Adrenal gland (tissue), 12 donors: ENCODE results near the gene TLN1. TPM values are rescaled to one million over a fixed set of nuclear protein-coding genes. Genes with fewer than 3 reads are reported as not detected.

ENCODE experiments used
- DNase-seq, 7 donors: peaks; one replicate each; pipeline ENCODE4 v3.0.0-alpha.2; 2019 to 2020
- H3K27ac ChIP-seq, 5 donors: fragments of 200-600 bp; sonication (generic) in 4 of 5; 1 replicate in 3 of 5; 2 replicates in 2 of 5; pipeline versions ENCODE4 v1.5.1 to v1.8.0; 2016 to 2020; ENCODE audit warnings: mild to moderate bottlenecking in 1 of 5
- H3K27me3 ChIP-seq: fragments of 200-600 bp; 2 replicates; pipeline ENCODE4 v1.8.0; 2021
- H3K36me3 ChIP-seq, 2 donors: fragments of 200-600 bp; replicated peaks in 1 of 2; 1 replicate in 1 of 2; 2 replicates in 1 of 2; pipeline versions ENCODE4 v1.5.1 to v1.8.0; 2018 to 2022
- H3K4me1 ChIP-seq, 2 donors: fragments of 200-600 bp; replicated peaks in 1 of 2; 1 replicate in 1 of 2; 2 replicates in 1 of 2; pipeline versions ENCODE4 v1.5.1 to v1.8.0; 2018 to 2021
- H3K4me3 ChIP-seq, 4 donors: fragments of 200-600 bp; sonication (generic) in 3 of 4; one replicate each; pipeline ENCODE4 v1.5.1; 2016 to 2018
- H3K9me3 ChIP-seq, 3 donors: fragments of 200-600 bp; sonication (generic) in 1 of 3; replicated peaks in 1 of 3; 1 replicate in 2 of 3; 2 replicates in 1 of 3; pipeline versions ENCODE4 v1.5.1 to v1.8.0; 2016 to 2021
- POLR2A ChIP-seq, 2 donors: fragments of 450-650 bp; IDR thresholded peaks; one replicate each; pipeline ENCODE4 v1.6.1; 2017; ENCODE audit warnings: antibody characterized with exemption in 2 of 2, mild to moderate bottlenecking in 2 of 2, moderate library complexity in 1 of 2
- WGBS, 4 donors: extraction: QIAGEN DNeasy Blood & Tissue Kit in 2 of 4; methylation state at CpG; one replicate each; pipeline versions ENCODE4 v1.1.5 to v1.1.7; 2013 to 2017; 5-methylcytosine and 5-hydroxymethylcytosine counted together
- intact Hi-C, 2 donors: fragments of 100-400 bp; cut with DNase I; formaldehyde crosslinking; loops; one replicate each; pipeline versions ENCODE4 v1.14.1 to v1.15.0; 2022 to 2023
- polyA plus RNA-seq, 3 donors: library from polyadenylated mRNA; stranded (reverse); fragments of 200-250 nt in 2 of 3; fragments of 350-450 nt in 1 of 3; fragmentation: Illumina TruSeq in 1 of 3; extraction: RNeasy Lipid Tissue Mini Kit (QIAGEN cat#74804) in 1 of 3; gene quantifications; one replicate each; pipeline ENCODE4 v1.2.3, GENCODE V29; 2013 to 2014
- total RNA-seq, 9 donors: library from RNA; depleted of rRNA in 4 of 9; stranded (reverse); fragments of >200 nt in 4 of 9; fragments of 120-200 nt in 1 of 9; fragmentation: NEBNext Ultra II Directional in 1 of 9; extraction: Animal tissue kit (Norgen Biotek cat#: 25700) in 1 of 9; gene quantifications; one replicate each; pipeline versions ENCODE4 v1.1.0 to v1.2.4, GENCODE V29; 2013 to 2023
- TF ChIP-seq, protein P1 (sequence below), 6 experiments: fragments of 450-650 bp in 4 of 6; fragments of 200-600 bp in 2 of 6; sonication (generic) in 1 of 6; IDR thresholded peaks; 1 replicate in 5 of 6; 2 replicates in 1 of 6; pipeline versions ENCODE4 v1.5.1 to v1.8.0; 2016 to 2021; ENCODE audit warnings: antibody characterized with exemption in 6 of 6, mild to moderate bottlenecking in 2 of 6, moderate library complexity in 1 of 6
- donor health status: healthy with polysubstance abuse.
- donor health status: Bipolar disorder and iron deficiency.
- donor health status: DM: yes; HTN: yes; CAD: no.
- donor health status: DM: no; HTN: no; CAD: no.
- donor health status: DM: no; HTN: no; CAD: no.
- donor health status: DM: yes; HTN: yes; CAD: no.

TLN1 gene
- total and polyA plus RNA-seq, 12 donors = 157 to 565 (median 296) TPM

DNA sequence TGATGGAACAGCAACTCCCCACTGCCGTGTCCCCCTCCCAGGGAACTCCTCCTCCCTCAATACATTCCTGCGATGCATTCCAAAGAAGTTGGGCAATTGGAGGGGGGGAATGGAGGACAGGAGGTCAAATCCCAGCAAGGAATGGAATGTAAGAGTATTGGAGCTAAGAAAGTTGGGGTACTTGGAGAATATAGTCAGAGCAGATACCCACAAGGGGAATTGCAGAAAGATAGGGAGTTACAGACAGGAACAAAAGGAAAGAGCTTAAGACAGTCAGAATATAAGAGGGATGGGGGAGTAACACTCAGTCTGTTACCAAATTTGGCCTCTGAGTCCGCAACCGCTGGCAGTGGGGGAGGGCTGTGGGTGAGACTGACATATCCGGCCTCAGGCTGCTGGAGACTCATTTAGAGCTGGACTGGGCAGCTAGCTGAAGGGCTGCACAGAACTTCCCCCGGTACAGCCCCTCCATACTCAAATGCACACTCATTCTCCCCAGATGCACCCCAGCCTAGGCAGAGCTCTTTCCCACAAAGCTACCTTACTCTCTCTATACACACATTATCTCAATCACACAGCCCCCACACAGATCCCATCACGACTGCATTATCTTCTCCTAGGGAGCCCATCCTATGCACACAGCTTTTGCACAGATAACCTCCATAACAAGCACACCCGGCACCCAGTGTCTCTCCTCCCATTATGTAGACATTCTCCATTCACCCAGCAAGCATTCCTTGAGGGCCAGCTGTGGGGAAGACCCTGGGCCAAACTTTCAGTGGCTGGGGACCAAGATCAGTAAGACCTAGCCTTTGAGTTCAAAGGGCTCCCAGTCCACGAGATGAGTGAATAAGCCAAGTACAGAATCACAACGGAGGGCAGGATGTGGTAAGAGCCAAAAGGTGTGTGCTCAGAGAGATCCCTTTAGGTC is 3.7 kb downstream of the TLN1 start:
- peak overlapping the region in 1 of 4 donors; percentile 90 for H3K4me3 ChIP-seq
- peaks cover 0 to 25% of the 10 kb centered on the region in 2 donors for H3K36me3 ChIP-seq
- peak overlapping the region; percentile 37 to 99 (median 70) for H3K27ac ChIP-seq
- WGBS, 4 donors = 3 to 6% (median 4%) methylated on average over 10 of the region's 10 CpGs
- DNase-seq = peak; percentile 62 to 93 (median 84)
- peak; percentile 16 to 88 for TF ChIP-seq POLR2A (IDR thresholded peaks at IDR 0.05)
- TF ChIP-seq, protein P1, sequence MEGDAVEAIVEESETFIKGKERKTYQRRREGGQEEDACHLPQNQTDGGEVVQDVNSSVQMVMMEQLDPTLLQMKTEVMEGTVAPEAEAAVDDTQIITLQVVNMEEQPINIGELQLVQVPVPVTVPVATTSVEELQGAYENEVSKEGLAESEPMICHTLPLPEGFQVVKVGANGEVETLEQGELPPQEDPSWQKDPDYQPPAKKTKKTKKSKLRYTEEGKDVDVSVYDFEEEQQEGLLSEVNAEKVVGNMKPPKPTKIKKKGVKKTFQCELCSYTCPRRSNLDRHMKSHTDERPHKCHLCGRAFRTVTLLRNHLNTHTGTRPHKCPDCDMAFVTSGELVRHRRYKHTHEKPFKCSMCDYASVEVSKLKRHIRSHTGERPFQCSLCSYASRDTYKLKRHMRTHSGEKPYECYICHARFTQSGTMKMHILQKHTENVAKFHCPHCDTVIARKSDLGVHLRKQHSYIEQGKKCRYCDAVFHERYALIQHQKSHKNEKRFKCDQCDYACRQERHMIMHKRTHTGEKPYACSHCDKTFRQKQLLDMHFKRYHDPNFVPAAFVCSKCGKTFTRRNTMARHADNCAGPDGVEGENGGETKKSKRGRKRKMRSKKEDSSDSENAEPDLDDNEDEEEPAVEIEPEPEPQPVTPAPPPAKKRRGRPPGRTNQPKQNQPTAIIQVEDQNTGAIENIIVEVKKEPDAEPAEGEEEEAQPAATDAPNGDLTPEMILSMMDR (IDR thresholded peaks at IDR 0.05) = no peak
- H3K27me3 ChIP-seq = no peaks in the 10 kb centered on the region
- no peaks in the 10 kb centered on the region for H3K9me3 ChIP-seq
- intact Hi-C loops = loop anchor here in 1 of 2 donors (5.0 kb wide), 1 partner anchor 36 kb away; no protein-coding TSS in a partner anchor
- H3K4me1 ChIP-seq = peaks cover 53 to 56% of the 10 kb centered on the region in 2 donors

DNA sequence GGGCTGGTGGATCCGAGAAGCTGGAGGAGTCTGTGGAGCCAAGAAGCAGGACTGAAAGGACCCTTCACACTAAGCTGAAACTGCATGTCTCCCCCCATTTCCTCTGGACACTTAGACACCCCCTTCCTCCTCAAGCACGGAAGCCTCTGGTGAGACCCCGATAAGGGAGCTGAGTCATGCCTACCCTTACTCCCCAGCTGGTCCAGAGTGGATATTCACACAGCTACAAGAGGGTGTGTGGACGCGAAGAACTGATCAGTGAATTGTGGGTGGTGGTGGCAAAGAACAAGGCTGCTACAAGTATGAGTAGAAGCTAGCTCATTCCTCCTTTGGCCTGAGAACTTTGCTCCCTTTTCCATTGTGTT is 4.3 kb downstream of the TLN1 start:
- 33 to 59% (median 49%) methylated on average over 4 to 5 of the region's 5 CpGs for WGBS, 4 donors
- no peaks in the 10 kb centered on the region for H3K27me3 ChIP-seq
- peaks cover 0 to 32% of the 10 kb centered on the region in 2 donors for H3K36me3 ChIP-seq
- peak overlapping the region in 4 of 5 donors; percentile 56 to 99 (median 77) for H3K27ac ChIP-seq
- TF ChIP-seq POLR2A (IDR thresholded peaks at IDR 0.05) = no peak
- TF ChIP-seq, protein P1 (IDR thresholded peaks at IDR 0.05) = no peak
- peak overlapping the region in 1 of 4 donors; percentile 90 for H3K4me3 ChIP-seq
- intact Hi-C loops = loop anchor here in 1 of 2 donors (5.0 kb wide), 1 partner anchor 35 kb away; no protein-coding TSS in a partner anchor
- H3K4me1 ChIP-seq = peaks cover 49 to 52% of the 10 kb centered on the region in 2 donors
- DNase-seq = no peak
- no peaks in the 10 kb centered on the region for H3K9me3 ChIP-seq

DNA sequence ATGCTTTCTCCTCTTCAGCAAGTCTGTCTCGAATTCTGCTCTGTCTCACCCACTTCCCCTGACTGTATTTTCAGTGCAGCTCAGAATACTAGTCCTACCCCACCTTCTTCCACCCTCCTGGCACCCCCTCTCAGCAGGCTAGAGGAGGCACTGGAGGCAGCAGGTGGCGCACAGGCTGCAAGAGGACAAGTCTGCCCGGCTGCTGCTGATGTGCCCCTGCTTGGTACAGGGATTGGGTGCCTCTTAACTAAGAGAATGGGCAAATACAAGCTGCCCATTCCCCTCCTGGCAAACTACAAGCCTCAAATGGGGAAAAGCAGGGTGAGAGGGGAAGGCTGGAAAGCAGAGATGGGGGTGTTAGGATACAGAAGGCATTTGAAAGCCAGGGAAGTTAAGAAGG is 5.1 kb downstream of the TLN1 start:
- intact Hi-C loops = loop anchor here in 1 of 2 donors (5.0 kb wide), 1 partner anchor 35 kb away; no protein-coding TSS in a partner anchor
- H3K9me3 ChIP-seq = no peaks in the 10 kb centered on the region
- DNase-seq = peak in 4 of 7 donors; percentile 52 to 75 (median 56)
- no peak overlapping the region for H3K4me3 ChIP-seq
- no peak for TF ChIP-seq POLR2A (IDR thresholded peaks at IDR 0.05)
- TF ChIP-seq, protein P1 (IDR thresholded peaks at IDR 0.05) = no peak
- peak overlapping the region in 4 of 5 donors; percentile 56 to 99 (median 77) for H3K27ac ChIP-seq
- H3K36me3 ChIP-seq = peaks cover 0 to 39% of the 10 kb centered on the region in 2 donors
- WGBS, 4 donors = 45 to 52% (median 47%) methylated on average over 3 of the region's 3 CpGs
- H3K27me3 ChIP-seq = no peaks in the 10 kb centered on the region
- peaks cover 49 to 52% of the 10 kb centered on the region in 2 donors for H3K4me1 ChIP-seq

DNA sequence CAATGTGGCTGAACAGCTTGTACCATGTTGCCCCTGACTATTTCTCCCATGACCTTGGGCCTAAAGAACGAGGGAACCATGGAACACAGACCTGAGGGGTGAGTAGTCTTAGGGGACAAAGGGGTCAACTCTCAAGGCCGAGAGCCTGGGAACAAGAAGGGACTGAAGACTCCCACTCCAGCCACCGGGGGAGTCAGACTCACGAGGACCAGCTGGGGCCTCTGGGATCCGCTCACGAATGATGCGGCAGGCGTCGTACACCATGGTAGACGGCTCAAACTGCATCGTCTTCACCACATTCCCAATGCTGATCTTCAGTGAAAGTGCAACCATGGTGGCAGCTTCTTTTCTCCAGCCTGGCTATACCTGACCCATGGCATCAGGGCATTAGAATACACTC is 6.6 kb downstream of the TLN1 start:
- Histone ChIP-seq H3K36me3 (peaks cover 0 to 55% of the 10 kb centered on the region in 2 donors), H3K4me3 (no peak overlapping the region), H3K27me3 (no peaks in the 10 kb centered on the region), H3K4me1 (peaks cover 37 to 44% of the 10 kb centered on the region in 2 donors), H3K9me3 (no peaks in the 10 kb centered on the region), H3K27ac (no peak overlapping the region)
- DNase-seq = no peak
- intact Hi-C loops = loop anchor here in 1 of 2 donors (5.0 kb wide), 1 partner anchor 33 kb away; no protein-coding TSS in a partner anchor
- TF ChIP-seq, protein P1 (IDR thresholded peaks at IDR 0.05) = no peak
- no peak for TF ChIP-seq POLR2A (IDR thresholded peaks at IDR 0.05)
- WGBS, 4 donors = 90 to 97% (median 91%) methylated on average over 6 to 11 of the region's 11 CpGs
